Fibroblast of skin of scalp (primary cell): ENCODE results near the gene CARMIL3.
"Not testable (repeated sequence)": the region's sequence is repeated elsewhere in the genome, so short reads cannot be mapped to it uniquely, and the experiment has no call there.

ENCODE experiments used
- DNase-seq: peaks from one replicate; pipeline ENCODE4 v3.0.0-alpha.2; 2013

The CARMIL3 gene

DNA sequence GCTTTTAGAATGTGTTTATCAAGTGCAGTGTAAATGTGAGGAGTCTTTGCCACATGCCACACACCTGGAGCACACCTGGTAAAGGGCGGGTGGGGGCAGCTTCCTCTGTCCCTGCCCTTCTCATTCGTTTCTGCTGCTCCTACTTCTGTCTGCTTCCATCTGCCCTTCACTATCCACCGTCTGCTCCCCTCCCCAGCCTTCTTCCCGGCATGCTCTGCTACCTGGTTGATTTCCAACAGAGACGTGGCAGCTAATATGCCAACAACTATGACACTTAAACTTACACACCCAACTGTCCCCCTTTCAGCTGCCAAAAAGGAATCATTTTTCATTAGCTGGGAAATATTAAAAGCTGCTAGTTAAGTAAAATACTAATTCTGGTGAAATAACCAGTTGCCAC, 9.1 kb upstream of the CARMIL3 start:
- DNase-seq: no peak

DNA sequence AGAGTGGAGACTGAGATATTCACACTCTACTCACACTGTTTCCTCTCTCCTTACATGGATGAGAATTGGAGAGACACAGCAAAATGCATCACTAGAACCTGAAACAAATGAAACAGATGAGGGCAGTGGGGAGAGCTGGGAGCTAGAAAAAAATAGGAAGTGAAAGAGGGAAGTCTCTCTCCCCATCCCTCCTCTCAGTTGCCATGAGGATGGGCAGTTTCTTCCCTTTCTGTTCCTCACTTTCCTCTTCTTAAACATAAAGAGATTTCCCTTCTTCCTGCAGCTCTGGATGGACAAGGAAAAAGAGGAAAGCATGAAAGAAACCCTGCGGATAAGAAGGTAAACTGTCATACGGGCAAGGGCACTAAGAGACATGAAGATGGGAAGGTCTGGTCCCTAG, 2.8 kb upstream of the CARMIL3 start:
- not testable (repeated sequence) for DNase-seq

DNA sequence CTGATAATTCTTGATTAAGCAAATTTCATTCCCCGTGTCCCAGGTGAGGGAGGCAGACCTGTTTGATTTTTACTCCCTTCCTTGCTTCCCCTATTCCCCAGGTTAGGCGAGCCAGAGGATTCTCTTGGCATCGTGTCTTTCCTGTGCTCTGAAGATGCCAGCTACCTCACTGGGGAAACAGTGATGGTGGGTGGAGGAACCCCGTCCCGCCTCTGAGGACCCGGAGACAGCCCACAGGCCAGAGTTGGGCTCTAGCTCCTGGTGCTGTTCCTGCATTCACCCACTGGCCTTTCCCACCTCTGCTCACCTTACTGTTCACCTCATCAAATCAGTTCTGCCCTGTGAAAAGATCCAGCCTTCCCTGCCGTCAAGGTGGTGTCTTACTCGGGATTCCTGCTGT, 1.1 kb upstream of the CARMIL3 start:
- not testable (repeated sequence) for DNase-seq

DNA sequence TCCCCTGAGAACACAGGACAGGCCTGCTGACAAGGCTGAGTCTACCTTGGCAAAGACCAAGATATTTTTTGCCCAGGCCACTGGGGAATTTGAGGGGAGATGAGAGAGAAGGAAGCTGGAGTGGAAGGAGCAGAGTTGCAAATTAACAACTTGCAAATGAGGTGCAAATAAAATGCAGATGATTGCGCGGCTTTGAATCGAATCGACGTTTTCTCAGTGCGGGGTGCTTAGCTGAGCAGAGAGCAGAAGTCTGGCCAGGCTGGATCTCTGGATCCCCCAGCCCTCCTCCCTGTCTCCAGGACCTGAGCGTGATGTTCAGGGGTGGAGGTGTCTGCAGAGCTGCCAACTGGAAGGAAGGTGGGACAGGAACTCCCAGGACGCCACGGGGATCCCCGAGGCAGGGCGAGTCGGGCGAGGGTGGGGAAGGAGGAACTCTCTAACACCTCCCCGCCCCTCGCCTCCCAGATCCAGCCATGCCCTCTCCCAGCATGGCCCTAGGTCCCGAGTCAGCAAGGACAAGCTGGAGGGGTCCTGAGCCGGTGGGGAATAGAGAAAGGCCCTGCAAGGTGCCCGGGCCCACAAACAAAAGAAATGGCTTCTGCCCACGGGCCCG, 527 bp upstream of the CARMIL3 start:
- no peak for DNase-seq

DNA sequence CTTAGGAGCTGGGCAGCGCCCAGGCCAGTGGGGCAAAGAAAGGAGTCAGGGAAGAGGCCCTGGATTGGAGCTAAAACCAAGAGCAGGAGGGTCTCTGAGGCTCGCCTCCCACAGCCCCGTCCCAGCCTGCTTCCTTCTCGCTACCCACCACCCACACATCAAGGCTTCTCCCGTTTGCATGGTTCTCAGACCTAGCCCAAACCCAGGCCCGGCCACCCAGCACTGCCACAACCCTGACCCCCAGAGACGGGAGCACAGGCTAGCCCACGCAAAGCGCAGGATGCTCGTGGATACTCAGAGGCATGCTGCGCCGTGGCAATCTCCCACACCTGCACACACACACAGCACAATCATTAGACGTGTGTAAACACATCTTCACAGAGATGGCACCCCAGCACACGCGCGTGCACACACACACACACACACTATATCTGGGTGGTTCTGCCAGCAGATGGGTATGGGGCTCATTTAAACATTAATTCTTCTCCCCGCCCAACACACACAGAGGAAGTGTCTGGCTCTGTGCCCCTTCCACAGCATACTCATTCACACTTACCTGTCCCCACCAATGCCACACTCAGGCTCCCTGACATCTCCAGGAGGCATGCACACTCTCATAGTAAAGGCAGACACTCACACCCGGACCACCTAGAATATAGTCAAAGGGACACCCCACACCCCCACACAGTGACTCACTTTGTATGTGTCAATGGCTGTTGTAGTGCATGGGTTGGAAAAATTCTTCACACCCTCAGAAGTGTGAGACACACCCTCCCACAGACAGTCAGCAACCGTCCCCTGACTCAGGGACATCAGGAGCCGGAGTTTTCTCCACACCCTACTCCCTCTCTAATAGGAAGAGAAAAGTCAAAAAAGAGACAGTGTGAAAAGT, 1.1 kb downstream of the CARMIL3 start:
- no peak for DNase-seq

DNA sequence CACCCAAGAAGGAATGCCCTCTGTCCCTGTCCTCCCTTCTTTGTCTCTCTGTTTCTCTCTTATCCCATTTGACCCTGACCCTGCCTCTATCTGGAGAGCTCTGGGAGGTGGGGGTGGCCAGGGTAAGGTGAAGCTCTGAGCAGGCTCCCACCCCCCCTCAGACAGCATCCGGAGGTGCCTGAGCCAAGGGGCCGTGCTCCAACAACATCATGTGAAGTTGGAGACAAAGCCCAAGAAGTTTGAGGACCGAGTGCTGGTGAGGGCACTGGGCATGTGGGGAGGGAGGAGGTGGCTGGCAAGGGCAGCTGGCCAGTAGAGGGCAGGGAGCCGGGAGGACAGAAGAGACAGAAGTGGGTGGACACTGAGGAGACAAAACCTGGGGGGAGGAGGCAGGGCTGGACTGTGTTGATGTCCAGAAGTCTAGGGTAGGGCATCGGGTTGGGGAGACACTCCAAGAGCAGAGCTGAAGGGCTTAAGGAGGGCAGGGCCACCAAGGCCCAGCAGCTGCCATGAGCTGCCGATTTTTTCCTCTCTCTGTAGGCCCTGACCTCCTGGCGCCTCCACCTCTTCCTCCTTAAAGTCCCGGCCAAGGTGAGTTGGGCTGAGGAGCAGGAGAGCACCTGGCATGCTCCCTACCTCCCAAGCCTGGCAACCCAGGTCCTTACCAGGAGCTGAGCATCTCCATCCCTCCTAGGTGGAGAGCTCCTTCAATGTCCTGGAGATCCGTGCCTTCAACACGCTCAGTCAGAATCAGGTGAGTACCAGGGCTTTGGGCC, 1.9 kb downstream of the CARMIL3 start:
- no peak for DNase-seq

DNA sequence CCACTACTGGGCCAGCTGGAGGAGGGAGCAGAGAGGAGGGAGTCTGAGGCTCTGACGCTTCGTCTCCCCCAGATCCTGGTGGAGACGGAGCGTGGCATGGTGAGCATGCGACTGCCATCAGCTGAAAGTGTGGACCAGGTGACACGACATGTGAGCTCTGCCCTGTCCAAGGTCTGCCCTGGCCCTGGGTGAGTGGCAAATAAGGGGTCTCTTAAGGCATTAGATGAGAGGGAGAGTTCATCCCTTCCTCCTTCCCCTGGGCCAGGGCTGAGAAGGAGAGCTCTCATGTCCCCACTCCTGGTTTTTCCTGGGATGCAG, 2.5 kb downstream of the CARMIL3 start:
- DNase-seq: no peak

DNA sequence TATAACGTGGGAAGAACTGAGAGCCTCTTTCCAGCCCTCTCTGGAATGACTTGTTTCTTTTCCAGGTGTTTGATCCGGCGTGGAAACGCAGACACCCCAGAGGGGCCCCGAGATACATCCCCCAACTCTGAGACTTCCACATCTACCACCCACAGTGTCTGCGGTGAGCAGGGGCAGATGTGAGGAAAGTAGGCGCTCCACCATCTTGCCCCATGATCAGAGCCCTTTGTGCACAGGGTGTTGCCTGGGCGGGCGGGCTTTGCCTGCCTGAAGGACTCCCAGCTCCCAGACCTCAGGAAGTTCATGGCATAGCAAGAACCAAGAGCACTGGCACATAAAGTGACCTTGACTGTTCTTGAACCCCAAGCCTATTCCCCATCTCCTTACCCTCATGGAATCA, 2.8 kb downstream of the CARMIL3 start:
- no peak for DNase-seq

DNA sequence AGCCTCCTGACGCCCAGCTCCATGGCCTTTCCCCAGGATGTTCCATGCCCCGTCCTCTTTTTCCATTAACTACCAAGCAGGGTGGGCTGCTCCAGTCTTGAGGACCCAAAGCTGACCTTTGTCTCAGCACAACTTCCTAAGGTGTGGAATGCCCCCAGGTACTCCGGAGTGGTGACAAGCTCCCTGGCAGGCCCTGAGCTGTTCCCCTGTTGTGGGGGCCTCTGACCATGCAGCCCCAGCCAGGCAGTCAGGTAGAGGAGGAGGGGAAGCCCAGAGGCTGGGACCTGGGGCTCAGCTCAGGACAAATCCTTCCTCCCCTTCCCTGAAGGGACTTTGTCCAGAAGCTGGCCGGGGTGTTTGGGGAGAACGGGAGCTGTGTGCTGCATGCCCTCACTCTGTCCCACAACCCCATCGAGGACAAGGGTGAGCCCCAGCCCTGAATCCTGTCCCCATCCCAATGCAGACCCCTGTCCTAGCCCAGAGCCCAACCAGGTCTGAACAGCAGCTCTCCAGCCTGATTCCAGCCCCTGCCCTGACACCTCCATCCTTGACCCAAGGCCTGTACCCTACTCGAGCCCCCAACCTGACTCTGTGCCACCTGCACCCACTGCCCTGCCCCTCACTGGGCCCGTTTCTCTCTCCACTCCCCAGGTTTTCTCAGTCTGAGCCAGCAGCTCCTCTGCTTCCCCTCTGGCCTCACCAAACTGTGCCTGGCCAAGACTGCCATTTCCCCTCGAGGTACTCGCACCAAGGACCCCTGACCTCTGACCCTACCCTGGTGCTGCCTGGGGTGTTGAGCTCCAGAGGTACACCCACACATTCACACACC, 4.4 kb downstream of the CARMIL3 start:
- no peak for DNase-seq

DNA sequence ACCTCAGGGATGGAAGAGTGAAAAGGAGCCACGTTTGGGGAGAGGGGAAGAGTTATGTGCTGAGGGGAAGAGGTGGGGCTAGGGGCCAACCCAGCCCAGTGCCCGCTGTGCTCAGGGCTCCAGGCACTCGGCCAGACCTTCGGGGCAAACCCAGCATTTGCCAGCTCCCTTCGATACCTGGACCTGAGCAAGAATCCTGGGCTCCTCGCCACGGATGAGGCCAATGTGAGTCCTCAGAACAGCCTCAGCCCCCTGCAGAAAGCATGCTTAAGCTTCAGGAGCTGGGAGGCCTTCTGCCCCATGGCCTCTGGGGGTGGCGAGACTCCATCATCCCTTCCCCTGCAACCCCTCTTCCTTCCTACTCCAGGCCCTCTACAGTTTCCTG, 5.0 kb downstream of the CARMIL3 start:
- no peak for DNase-seq

DNA sequence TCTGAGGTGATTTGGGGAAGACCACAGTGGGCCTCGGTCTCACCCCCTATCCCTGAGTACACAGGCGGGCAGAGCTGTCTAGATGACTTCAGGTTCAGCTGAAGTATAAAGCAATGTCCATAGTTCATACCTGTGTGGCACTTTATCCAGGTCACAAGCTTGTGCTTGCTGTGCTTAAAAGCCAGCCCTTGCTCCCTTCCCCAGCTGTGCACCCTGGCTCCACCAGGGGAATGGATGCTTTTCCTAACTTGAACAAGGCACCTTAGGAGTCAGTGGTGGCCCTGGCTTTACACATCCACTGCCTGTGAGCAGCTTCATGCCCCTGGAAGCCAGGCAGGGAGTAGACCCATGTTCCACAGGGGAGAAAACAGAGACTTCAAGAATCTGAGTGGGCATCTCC, 5.5 kb downstream of the CARMIL3 start:
- no peak for DNase-seq

DNA sequence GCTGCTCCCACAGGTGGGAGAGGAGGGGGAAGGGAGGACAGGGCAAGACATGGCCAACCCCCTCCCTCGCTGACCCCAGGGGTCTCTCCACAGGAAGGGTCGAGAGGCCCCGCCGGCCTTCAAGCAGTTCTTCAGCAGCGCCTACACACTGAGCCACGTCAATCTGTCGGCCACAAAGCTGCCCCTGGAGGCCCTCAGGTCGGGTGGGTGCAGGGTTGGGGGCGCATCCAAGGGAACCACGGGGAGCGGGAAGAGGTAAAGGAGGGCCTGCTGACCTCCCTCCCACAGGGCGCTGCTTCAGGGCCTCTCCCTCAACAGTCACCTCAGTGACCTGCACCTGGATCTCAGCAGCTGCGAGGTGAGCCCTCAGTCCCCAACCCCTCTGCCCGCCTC, 6.1 kb downstream of the CARMIL3 start:
- no peak for DNase-seq

DNA sequence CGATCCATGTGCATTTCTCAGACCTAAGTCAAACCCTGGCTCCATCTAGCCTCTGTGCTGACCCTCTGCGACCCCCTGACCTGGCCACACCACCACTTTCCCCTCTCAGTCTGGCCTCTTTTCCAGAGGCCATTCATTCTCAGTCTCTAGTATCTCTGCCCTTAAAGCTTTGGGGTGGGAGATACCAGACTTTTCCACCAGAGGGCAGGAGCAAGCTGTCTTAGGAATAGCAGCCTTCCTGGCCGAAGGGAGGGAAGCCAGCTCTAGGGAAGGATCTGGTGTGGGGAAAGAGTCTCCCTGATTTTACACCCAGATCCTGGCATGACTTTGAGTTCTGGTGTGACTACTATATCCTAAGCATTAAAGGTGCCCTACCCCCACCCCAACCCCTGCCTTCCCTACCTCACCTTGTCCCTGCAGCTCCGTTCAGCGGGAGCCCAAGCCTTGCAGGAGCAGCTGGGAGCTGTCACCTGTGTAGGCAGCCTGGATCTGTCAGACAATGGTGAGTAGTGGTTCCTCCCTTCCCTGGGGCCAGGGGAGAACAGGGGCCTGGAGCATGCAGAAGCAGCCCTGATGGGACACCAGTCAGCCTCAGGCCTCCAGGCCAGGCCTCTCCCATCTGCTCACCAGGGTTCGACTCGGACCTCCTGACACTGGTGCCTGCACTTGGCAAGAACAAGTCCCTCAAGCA, 6.6 kb downstream of the CARMIL3 start:
- peak; percentile 77 for DNase-seq

DNA sequence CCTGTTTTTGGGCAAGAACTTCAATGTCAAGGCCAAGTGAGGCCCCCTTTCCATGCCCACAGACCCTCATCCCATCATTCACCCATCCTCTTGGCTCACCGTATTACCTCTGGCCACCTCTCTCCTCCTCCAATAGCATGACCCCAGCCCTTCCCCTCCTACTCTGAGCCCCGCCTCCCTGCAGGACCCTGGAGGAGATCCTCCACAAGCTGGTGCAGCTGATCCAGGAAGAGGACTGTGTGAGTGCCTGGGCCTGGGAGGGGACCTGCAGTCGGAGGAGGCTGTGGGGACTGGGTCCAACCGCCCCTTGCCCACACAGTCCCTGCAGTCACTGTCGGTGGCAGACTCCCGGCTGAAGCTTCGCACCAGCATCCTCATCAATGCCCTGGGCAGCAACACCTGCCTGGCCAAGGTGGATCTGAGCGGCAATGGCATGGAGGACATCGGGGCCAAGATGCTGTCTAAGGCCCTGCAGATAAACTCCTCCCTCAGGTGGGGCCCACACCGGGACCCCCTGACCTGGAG, 7.2 kb downstream of the CARMIL3 start:
- no peak for DNase-seq

DNA sequence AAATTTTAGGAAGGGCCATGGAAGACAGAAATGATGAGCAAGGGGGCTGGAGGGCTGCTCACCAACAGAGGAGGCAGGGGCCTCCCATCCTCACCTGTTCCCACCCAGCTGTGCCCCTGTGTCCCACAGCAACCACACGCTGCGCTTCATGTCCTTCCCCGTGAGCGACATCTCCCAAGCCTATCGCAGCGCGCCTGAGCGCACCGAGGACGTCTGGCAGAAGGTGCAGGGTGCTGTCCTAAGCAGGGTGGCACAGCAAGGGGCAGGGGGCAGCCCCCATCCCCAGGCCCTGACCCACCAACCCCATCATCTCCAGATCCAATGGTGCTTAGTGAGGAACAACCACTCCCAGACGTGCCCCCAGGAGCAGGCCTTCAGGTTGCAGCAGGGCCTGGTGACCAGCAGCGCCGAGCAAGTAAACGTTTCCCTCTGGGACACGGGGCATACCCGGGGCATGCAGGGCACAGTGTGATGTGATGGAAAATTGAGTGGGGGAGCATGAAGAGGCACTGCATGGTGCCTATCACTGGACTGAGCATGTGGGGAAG, 8.1 kb downstream of the CARMIL3 start:
- no peak for DNase-seq

DNA sequence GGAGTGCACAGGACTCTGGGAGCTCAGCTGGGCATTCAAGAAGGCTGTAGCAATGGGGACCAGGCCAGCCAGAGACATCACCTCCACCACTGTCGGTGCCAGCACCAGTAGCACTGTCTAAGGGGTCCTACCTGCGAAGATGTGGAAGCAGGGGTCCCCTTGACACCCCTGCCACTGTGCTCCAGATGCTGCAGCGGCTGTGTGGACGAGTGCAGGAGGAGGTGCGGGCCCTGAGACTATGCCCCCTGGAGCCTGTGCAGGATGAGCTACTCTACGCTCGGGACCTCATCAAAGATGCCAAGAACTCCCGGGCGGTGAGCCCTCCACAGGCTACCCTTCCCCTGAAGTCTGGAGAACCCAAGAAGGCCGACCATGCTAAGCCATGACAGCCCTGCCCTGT, 8.6 kb downstream of the CARMIL3 start:
- DNase-seq: no peak

DNA sequence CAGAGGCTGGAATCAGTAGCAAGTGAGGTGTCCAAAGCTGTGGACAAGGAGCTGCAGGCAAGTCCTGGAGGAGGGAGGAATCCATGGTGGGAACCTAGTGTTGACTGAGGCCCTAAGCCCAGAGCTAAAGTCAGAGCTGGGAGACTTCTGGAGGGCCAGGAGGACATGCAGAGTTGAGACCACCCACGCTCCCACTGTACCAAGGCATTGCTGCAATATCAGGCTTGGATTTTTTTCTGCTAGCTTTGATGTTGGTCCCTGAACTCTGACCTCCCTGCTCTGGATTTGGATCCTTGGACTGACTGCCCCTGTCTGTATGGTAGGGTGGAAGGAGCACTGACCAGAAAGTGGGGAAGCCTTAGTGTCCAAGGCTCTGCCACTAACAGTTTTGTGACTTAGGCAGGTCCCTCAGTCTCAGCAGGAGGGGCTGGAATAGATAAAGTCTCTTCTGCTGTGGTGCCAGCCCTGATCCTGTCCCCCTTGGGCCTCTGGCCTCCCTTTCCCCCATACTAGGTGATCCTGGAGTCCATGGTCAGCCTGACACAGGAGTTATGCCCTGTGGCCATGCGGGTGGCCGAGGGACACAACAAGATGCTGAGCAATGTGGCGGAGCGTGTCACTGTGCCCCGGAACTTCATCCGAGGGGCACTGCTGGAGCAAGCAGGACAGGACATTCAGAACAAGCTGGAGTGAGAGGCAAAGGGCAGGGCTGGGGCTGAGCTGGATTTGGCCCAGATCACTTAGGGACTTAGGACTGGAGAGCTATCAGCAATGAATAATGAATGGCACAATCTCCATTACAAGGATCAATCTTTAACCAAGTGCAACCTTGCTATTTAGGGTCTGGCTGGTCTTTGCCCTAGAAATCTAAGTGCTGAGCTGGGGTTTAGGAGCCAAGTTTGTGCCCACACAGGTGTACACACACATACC, 9.4 kb downstream of the CARMIL3 start:
- DNase-seq: no peak

DNA sequence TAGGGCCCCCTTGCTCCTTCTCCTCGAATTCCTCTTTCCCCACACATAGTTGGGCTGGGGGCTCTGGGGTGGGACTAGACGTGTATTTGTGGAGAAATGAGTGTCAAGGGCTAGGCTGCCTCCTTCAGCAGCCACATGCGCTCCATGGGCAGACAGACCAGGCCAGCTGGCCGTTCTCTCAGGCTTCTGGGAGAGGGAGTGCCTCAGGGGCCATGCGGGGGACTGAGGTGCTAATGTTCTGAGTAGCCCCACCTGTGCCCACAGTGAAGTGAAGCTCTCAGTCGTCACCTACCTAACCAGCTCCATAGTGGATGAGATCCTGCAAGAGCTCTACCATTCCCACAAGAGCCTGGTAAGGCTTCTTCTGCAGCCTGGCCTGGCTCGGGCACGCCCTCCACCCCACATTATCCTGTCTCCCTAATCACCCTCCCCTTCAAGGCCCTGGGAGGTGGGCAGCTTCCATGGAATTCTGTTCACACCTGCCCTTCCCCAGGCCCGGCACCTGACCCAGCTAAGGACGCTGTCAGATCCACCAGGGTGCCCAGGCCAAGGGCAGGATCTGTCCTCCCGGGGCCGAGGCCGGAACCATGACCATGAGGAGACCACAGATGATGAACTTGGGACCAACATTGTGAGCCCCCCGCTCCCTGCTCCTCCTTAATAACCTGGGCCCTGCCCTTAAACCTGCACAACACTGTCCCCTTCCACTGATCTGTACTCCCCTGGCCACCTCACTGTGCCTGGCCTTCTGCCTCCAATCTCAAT, 10.6 kb downstream of the CARMIL3 start:
- no peak for DNase-seq

DNA sequence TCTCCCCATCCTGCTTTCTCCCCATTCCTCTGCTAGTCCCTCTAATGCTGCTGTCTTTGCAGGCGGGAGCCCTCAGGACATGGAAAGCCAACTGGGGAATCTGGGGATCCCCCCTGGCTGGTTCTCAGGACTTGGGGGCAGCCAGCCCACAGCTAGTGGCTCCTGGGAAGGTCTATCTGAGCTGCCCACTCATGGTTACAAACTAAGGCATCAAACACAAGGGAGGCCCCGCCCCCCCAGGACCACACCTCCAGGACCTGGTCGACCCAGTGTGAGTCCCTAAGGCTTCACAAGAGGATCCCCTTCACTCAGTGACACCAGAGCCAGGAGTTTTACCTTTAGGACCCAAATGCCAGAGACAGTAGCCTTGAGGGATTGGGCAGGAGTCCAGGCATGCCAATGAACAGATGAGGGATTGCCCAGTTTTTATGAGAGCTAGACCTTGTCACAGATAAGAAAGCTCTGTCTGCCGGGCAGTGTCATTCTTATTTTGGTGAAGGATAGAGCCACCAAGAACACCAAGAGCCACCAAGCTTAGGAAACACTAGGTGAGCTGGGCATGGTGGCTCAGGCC, 11.5 kb downstream of the CARMIL3 start:
- DNase-seq: no peak
